H1 (cell line): ENCODE results near the gene RFX1. TPM values are rescaled to one million over a fixed set of nuclear protein-coding genes. Genes with fewer than 3 reads are reported as not detected.

Source experiments
- CTCF ChIA-PET: fragments of 300-600 bp; sonication (Branson Sonifier 250); formaldehyde crosslinking; loops from one replicate; lab custom pipeline; 2021; ENCODE audit not compliant: partially characterized antibody; lab: Charles Lee
- POLR2A ChIA-PET: fragments of 300-600 bp; sonication (Branson Sonifier 250); formaldehyde crosslinking; loops from one replicate; lab custom pipeline; 2021; ENCODE audit warnings: inconsistent platforms; ENCODE audit not compliant: partially characterized antibody; lab: Charles Lee
- DNase-seq, 2 experiments: peaks; one replicate each; pipeline versions ENCODE4 v3.0.0 to v3.0.0-alpha.2; 2010 to 2022; ENCODE audit warnings: low spot score in 2 of 2, low read depth in 1 of 2, mixed read lengths in 1 of 2
- FAIRE-seq: peaks from 2 replicates; lab custom pipeline; 2011; peaks lifted over from hg19 to GRCh38; lab: Jason Lieb, UNC
- H2AFZ ChIP-seq: 2 replicates; pipeline ENCODE4 v1.8.1; 2012; ENCODE audit warnings: low read length, inconsistent platforms
- H2AK5ac ChIP-seq: 2 replicates; pipeline ENCODE4 v1.6.1; 2013; ENCODE audit warnings: low read depth, low read length
- H2BK120ac ChIP-seq: replicated peaks from 2 replicates; pipeline ENCODE3; 2013; ENCODE audit warnings: low read depth, low read length, inconsistent platforms
- H2BK12ac ChIP-seq: 2 replicates; pipeline ENCODE4 v1.6.1; 2013; ENCODE audit warnings: low read depth, low read length
- H2BK15ac ChIP-seq: 2 replicates; pipeline ENCODE4 v1.6.1; 2013; ENCODE audit warnings: low read length
- H2BK20ac ChIP-seq: 2 replicates; pipeline ENCODE4 v1.6.1; 2013; ENCODE audit warnings: low read length
- H2BK5ac ChIP-seq: 2 replicates; pipeline ENCODE4 v1.6.1; 2013; ENCODE audit warnings: low read depth, low read length
- H3K14ac ChIP-seq: 2 replicates; pipeline ENCODE4 v1.6.1; 2013; ENCODE audit warnings: inconsistent platforms; ENCODE audit not compliant: insufficient read length
- H3K18ac ChIP-seq: 2 replicates; pipeline ENCODE4 v1.6.1; 2013; ENCODE audit warnings: low read length; ENCODE audit errors: extremely low read depth
- H3K23ac ChIP-seq: 2 replicates; pipeline ENCODE4 v1.6.1; 2013; ENCODE audit warnings: inconsistent platforms; ENCODE audit not compliant: insufficient read length
- H3K23me2 ChIP-seq: 2 replicates; pipeline ENCODE4 v1.6.1; 2013; ENCODE audit warnings: low read depth, low read length
- H3K27ac ChIP-seq: 2 replicates; pipeline ENCODE4 v1.6.1; 2011; ENCODE audit warnings: low read depth, low read length, inconsistent platforms
- H3K27me3 ChIP-seq, 4 experiments: replicated peaks in 1 of 4; 1 replicate in 1 of 4; 2 replicates in 3 of 4; pipeline versions ENCODE4 v1.6.1 to v1.8.1; 2011 to 2013; ENCODE audit warnings: low read length in 3 of 4, mild to moderate bottlenecking in 3 of 4, inconsistent platforms in 2 of 4, mixed read lengths in 2 of 4, moderate library complexity in 1 of 4; ENCODE audit not compliant: control insufficient read depth in 3 of 4, insufficient read depth in 3 of 4; ENCODE audit errors: extremely low read depth in 1 of 4
- H3K36me3 ChIP-seq, 4 experiments: 2 replicates each; pipeline versions ENCODE4 v1.6.1 to v1.8.1; 2011 to 2013; ENCODE audit warnings: mild to moderate bottlenecking in 4 of 4, low read length in 3 of 4, moderate library complexity in 2 of 4, control low read depth in 1 of 4, inconsistent platforms in 1 of 4; ENCODE audit not compliant: insufficient read depth in 4 of 4, control insufficient read depth in 2 of 4
- H3K4ac ChIP-seq: replicated peaks from 2 replicates; pipeline ENCODE3; 2013; ENCODE audit warnings: low read length, low read depth, mixed read lengths, inconsistent platforms; ENCODE audit not compliant: insufficient read length
- H3K4me1 ChIP-seq, 4 experiments: replicated peaks in 1 of 4; 1 replicate in 1 of 4; 2 replicates in 3 of 4; pipeline versions ENCODE4 v1.6.1 to v1.8.1; 2011 to 2013; ENCODE audit warnings: low read length in 3 of 4, inconsistent platforms in 2 of 4, mixed read lengths in 1 of 4; ENCODE audit not compliant: insufficient read depth in 4 of 4, control insufficient read depth in 3 of 4
- H3K4me2 ChIP-seq, 2 experiments: 2 replicates each; pipeline versions ENCODE4 v1.6.1 to v1.8.1; 2011 to 2013; ENCODE audit warnings: low read depth in 2 of 2, low read length in 2 of 2, control low read depth in 1 of 2, inconsistent platforms in 1 of 2, mild to moderate bottlenecking in 1 of 2; ENCODE audit not compliant: insufficient read depth in 1 of 2
- H3K4me3 ChIP-seq, 4 experiments: fragments of 200-600, 300-600 bp in 1 of 4; sonication (generic), shearing (Covaris generic), sonication (Bioruptor Twin) in 1 of 4; 2 replicates each; pipeline versions ENCODE4 v1.5.1 to v1.8.1; 2011 to 2016; ENCODE audit warnings: low read length in 4 of 4, low read depth in 3 of 4, control low read depth in 2 of 4, inconsistent platforms in 2 of 4, mild to moderate bottlenecking in 2 of 4, mixed read lengths in 1 of 4, moderate library complexity in 1 of 4; ENCODE audit not compliant: insufficient read depth in 2 of 4; ENCODE audit errors: extremely low read depth in 1 of 4
- H3K56ac ChIP-seq: replicated peaks from 2 replicates; pipeline ENCODE3; 2013; ENCODE audit warnings: low read depth, mild to moderate bottlenecking, mixed read lengths, low read length, inconsistent platforms; ENCODE audit not compliant: insufficient read length
- H3K79me1 ChIP-seq: 2 replicates; pipeline ENCODE4 v1.6.1; 2013; ENCODE audit warnings: low read depth, low read length, control low read depth
- H3K79me2 ChIP-seq, 2 experiments: 2 replicates each; pipeline versions ENCODE4 v1.6.1 to v1.8.1; 2012 to 2013; ENCODE audit warnings: low read length in 2 of 2, mild to moderate bottlenecking in 2 of 2, inconsistent platforms in 1 of 2; ENCODE audit not compliant: insufficient read depth in 2 of 2, control insufficient read depth in 1 of 2
- H3K9ac ChIP-seq, 4 experiments: replicated peaks in 1 of 4; 1 replicate in 1 of 4; 2 replicates in 3 of 4; pipeline versions ENCODE4 v1.6.1 to v1.8.1; 2011 to 2013; ENCODE audit warnings: low read depth in 3 of 4, low read length in 3 of 4, control low read depth in 2 of 4, mild to moderate bottlenecking in 2 of 4, moderate library complexity in 2 of 4, inconsistent platforms in 1 of 4; ENCODE audit errors: extremely low read depth in 1 of 4
- H3K9me3 ChIP-seq, 2 experiments: 2 replicates each; pipeline versions ENCODE4 v1.6.1 to v1.8.1; 2012 to 2013; ENCODE audit warnings: mild to moderate bottlenecking in 2 of 2, moderate library complexity in 2 of 2, control low read depth in 1 of 2, inconsistent platforms in 1 of 2, low read depth in 1 of 2, low read length in 1 of 2, mixed read lengths in 1 of 2; ENCODE audit not compliant: insufficient read depth in 2 of 2
- H4K20me1 ChIP-seq, 2 experiments: replicated peaks in 1 of 2; 2 replicates each; pipeline versions ENCODE3 to v1.8.1; 2011 to 2013; ENCODE audit warnings: inconsistent platforms in 2 of 2, low read length in 2 of 2, mild to moderate bottlenecking in 1 of 2; ENCODE audit not compliant: insufficient read depth in 2 of 2, control insufficient read depth in 1 of 2
- H4K5ac ChIP-seq: 2 replicates; pipeline ENCODE4 v1.6.1; 2013; ENCODE audit warnings: low read length, low read depth, mixed read lengths, inconsistent platforms; ENCODE audit not compliant: insufficient read length
- H4K8ac ChIP-seq: 2 replicates; pipeline ENCODE4 v1.8.0; 2013; ENCODE audit warnings: mild to moderate bottlenecking, moderate library complexity, low read length, inconsistent platforms; ENCODE audit not compliant: insufficient read depth; ENCODE audit errors: extremely low read depth
- H4K91ac ChIP-seq: replicated peaks from 2 replicates; pipeline ENCODE3; 2013; ENCODE audit warnings: low read length, mixed read lengths, inconsistent platforms; ENCODE audit not compliant: insufficient read length
- CBX5 ChIP-seq: fragments of 300-800, 300-1000 bp; sonication (generic); IDR thresholded peaks from 2 replicates; pipeline ENCODE4 v1.7.1; 2016; ENCODE audit warnings: antibody characterized with exemption, low read length, low read depth
- CREB1 ChIP-seq: IDR thresholded peaks from 2 replicates; pipeline ENCODE4 v1.6.1; 2012; ENCODE audit warnings: inconsistent platforms
- EP300 ChIP-seq, 2 experiments: IDR thresholded peaks; 1 replicate in 1 of 2; 2 replicates in 1 of 2; pipeline ENCODE4 v1.6.1; 2011 to 2012; ENCODE audit warnings: low read depth in 2 of 2, low read length in 2 of 2, mild to moderate bottlenecking in 2 of 2, borderline replicate concordance in 1 of 2, inconsistent platforms in 1 of 2, moderate library complexity in 1 of 2
- FOSL1 ChIP-seq: IDR thresholded peaks from 2 replicates; pipeline ENCODE4 v1.6.1; 2011; ENCODE audit warnings: mild to moderate bottlenecking, low read depth, low read length, moderate library complexity; ENCODE audit not compliant: insufficient read depth
- GTF2F1 ChIP-seq: IDR thresholded peaks from 2 replicates; pipeline ENCODE4 v1.6.1; 2012; ENCODE audit warnings: low read depth, low read length, improper control_type of control experiment, borderline replicate concordance
- JUN ChIP-seq: IDR thresholded peaks from 2 replicates; pipeline ENCODE4 v1.6.1; 2011; ENCODE audit warnings: low read depth, mild to moderate bottlenecking, improper control_type of control experiment, low read length
- MAFK ChIP-seq: IDR thresholded peaks from 2 replicates; pipeline ENCODE4 v1.6.1; 2012; ENCODE audit warnings: low read depth, mild to moderate bottlenecking, improper control_type of control experiment, low read length
- NANOG ChIP-seq: IDR thresholded peaks from 2 replicates; pipeline ENCODE4 v1.6.1; 2011; ENCODE audit warnings: low read length, low read depth, mild to moderate bottlenecking, inconsistent platforms; ENCODE audit not compliant: insufficient read depth, poor library complexity, severe bottlenecking
- RBBP5 ChIP-seq: IDR thresholded peaks from 2 replicates; pipeline ENCODE4 v1.7.1; 2012; ENCODE audit warnings: low read depth, mild to moderate bottlenecking, inconsistent platforms, low read length, moderate library complexity, borderline replicate concordance
- SP4 ChIP-seq: IDR thresholded peaks from 2 replicates; pipeline ENCODE4 v1.6.1; 2012; ENCODE audit warnings: low read length, inconsistent platforms
- SRF ChIP-seq: IDR thresholded peaks from 2 replicates; pipeline ENCODE4 v1.6.1; 2011; ENCODE audit warnings: mild to moderate bottlenecking, low read depth, low read length, moderate library complexity
- TCF12 ChIP-seq: IDR thresholded peaks from 2 replicates; pipeline ENCODE4 v1.6.1; 2011; ENCODE audit warnings: low read depth, mild to moderate bottlenecking, low read length
- ZNF274 ChIP-seq: IDR thresholded peaks from 2 replicates; pipeline ENCODE4 v1.7.0; 2012; ENCODE audit warnings: low read length, borderline replicate concordance; ENCODE audit errors: extremely low read depth
- WGBS, 2 experiments: shearing (Covaris generic) in 1 of 2; methylation state at CpG; one replicate each; pipeline versions ENCODE4 v1.1.6 to v1.1.7; 2013 to 2015; ENCODE audit warnings: low lambda C conversion rate in 2 of 2, mixed read lengths in 2 of 2, inconsistent platforms in 1 of 2, low coverage in 1 of 2, missing lambda C conversion rate in 1 of 2; ENCODE audit not compliant: insufficient replicate concordance in 2 of 2, insufficient coverage in 1 of 2, insufficient read length in 1 of 2; ENCODE audit errors: extremely low coverage in 1 of 2, missing lambda C conversion rate in 1 of 2; 5-methylcytosine and 5-hydroxymethylcytosine counted together
- polyA plus RNA-seq, 7 experiments: library from polyadenylated mRNA; depleted of rRNA in 3 of 7; stranded (reverse) in 5 of 7; unstranded in 2 of 7; fragments of >200 nt in 5 of 7; fragments of 200-250 nt in 2 of 7; gene quantifications; 1 replicate in 5 of 7; 2 replicates in 1 of 7; 4 replicates in 1 of 7; pipeline versions ENCODE4 v1.2.1 to v1.2.3, GENCODE V29; 2011 to 2013; ENCODE audit warnings: missing spikeins in 2 of 7, mixed read lengths in 2 of 7
- total RNA-seq: library from RNA; stranded (reverse); fragmentation: NEBNext Ultra II Directional; extraction: Animal tissue kit (Norgen Biotek cat#: 25700); gene quantifications from 2 replicates; pipeline ENCODE4 v1.2.1, GENCODE V29; 2021

RFX1 gene
- total and polyA plus RNA-seq, 2 of the 8 experiments (the other 6 are each of a cell fraction or from before 2014, with no cell fraction given) = 4.9 to 17.0 TPM

DNA sequence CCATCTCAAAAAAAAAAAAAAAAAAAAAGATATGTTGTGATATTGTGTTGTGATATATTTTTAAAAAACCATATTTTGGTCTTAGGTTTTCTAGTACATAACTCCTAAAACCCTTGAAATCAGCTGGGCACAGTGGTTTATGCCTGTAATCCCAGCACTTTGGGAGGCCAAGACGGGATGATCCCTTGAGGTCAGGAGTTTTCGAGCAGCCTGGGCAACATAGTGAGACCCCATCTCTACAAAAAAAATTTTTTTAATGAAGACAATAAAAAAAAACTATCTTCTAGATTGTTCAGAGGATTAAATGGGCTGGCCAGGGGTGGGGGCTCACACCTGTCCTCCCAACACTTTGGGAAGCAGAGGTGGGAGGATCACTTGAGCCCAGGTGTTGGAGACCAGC, 55.1 kb downstream of the RFX1 start:
- Histone ChIP-seq H3K56ac (no peak overlapping the region), H2BK5ac (no peak overlapping the region), H2BK15ac (no peak overlapping the region), H3K18ac (no peak overlapping the region), H2BK20ac (no peak overlapping the region), H2AFZ (no peak overlapping the region), H4K91ac (no peak overlapping the region), H3K4me3 (no peak overlapping the region), H3K79me1 (peaks cover 13% of the 10 kb centered on the region), H3K79me2 (peaks cover 0 to 19% of the 10 kb centered on the region in 2 experiments; a peak in 3 of 4 replicates), H3K27ac (no peak overlapping the region), H3K9ac (no peak overlapping the region), H3K4me1 (peaks cover 0 to 7% (median 3%) of the 10 kb centered on the region in 4 experiments; a peak in 6 of 7 replicates), H4K8ac (no peak overlapping the region), H3K23me2 (peaks cover 9% of the 10 kb centered on the region), H3K9me3 (no peaks in the 10 kb centered on the region), H3K36me3 (peaks cover 8 to 13% (median 11%) of the 10 kb centered on the region in 4 experiments), H3K14ac (no peak overlapping the region), H4K20me1 (peaks cover 0 to 8% of the 10 kb centered on the region in 2 experiments), H3K23ac (no peak overlapping the region), H3K4me2 (no peak overlapping the region; a peak in 1 of 4 replicates), H3K4ac (no peak overlapping the region), H2BK12ac (no peak overlapping the region), H4K5ac (no peak overlapping the region), H3K27me3 (no peaks in the 10 kb centered on the region), H2AK5ac (no peak overlapping the region), H2BK120ac (no peak overlapping the region)
- ChIA-PET CTCF (interaction anchor here (1.0 to 2.7 kb wide), 3 partner anchors 11 to 98 kb away, joined by 3 to 11 read pairs (median 4); no protein-coding TSS in a partner anchor), POLR2A (interaction anchor here (1.2 to 4.3 kb wide), 5 partner anchors 11 to 56 kb away, joined by 4 to 39 read pairs (median 9); partner anchors contain the start of genes PODNL1 and RFX1)
- FAIRE-seq = no peak
- no peak for DNase-seq
- no peak for TF ChIP-seq GTF2F1
- no peak for TF ChIP-seq JUN
- no peak for TF ChIP-seq ZNF274
- TF ChIP-seq CBX5 = no peak
- no peak for TF ChIP-seq FOSL1
- no peak for TF ChIP-seq TCF12
- no peak for TF ChIP-seq MAFK
- no peak for TF ChIP-seq NANOG
- TF ChIP-seq RBBP5 = no peak
- no peak for TF ChIP-seq EP300 (IDR thresholded peaks at IDR 0.05; ENCODE audit: borderline replicate concordance in 1 of 2, low read depth in 2 of 2, low read length in 2 of 2)
- TF ChIP-seq CREB1 = no peak
- no peak for TF ChIP-seq SP4
- no peak for TF ChIP-seq SRF
- 94% methylated on average over 2 of the region's 2 CpGs; no CpG with 5 or more reads in 1 of the 2 experiments for WGBS, 2 experiments
